GM18907 (cell line): ENCODE measurements around the gene PRAMEF18.
"Not testable (repeated sequence)": the region's sequence is repeated elsewhere in the genome, so short reads cannot be mapped to it uniquely, and the experiment has no call there.

Source experiments
- ATAC-seq: cut with Tn5 transposase; IDR thresholded peaks from one replicate; pipeline ENCODE4 v1.9.1; 2021; ENCODE audit warnings: mild to moderate bottlenecking, moderate library complexity; ENCODE audit not compliant: unreplicated experiment

PRAMEF18 gene

DNA sequence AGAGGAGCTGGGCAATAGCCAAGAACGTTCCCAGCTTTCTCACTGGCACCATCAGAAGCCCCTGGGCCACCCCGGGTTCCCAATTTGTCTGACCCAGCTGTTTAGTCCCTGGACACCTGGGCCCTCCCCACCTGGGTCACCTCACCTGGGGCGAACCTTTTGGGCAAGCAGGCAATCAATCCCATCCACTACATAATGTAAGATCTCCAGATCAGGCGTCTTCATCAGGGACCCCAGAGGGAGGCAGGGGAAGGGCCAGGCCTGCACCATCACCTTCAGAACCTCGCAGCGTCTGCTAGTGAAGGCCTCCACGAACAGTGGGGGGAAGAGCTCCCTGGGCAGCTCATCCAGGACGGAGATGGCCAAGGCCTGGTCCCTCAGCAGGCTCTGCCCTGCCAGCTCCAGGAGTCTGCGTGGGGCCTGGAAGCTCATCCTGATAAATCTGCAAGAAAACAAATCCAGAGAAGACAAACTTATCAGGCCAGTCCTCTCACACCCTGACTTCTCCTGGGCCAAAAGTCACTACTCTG, at the start of gene PRAMEF18:
Gene PRAMEF18, minus strand, starts transcription at position 480 of the 530 bp plus-strand sequence. Its CDS starts 48 bp downstream, at position 432.
- ATAC-seq, result not testable (repeated sequence)

- ATAC-seq, result not testable (repeated sequence)
Observed at GRCh38 chr1:13265124-13265523, 39.2 kb upstream of the PRAMEF18 start.

DNA sequence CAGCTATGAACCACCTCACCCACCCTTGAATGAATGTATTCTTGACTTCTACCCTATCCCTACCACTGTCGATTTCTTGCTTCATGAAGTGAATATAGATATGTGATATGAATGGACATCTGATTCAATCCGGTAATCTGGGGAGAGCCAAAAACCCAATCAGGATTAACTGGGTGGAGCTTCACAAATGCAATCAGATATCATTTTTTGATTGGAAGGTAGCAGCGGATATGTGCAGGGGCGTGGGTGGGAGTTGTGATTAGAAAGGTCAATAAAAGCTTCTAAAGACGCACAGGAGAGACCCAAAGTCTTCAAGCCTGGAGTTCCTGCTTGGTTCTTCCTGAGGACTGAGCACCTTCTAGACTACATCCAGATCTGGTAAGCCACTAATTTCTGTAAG, 27.9 kb upstream of the PRAMEF18 start, which contains the start of gene PRAMEF5:
Gene PRAMEF5, plus strand, starts transcription at position 301 of the 400 bp plus-strand sequence. CDS start 5,071 bp downstream, outside the sequence.
- ATAC-seq, result not testable (repeated sequence)

GRCh38 chr1:13247122-13247521, 21.2 kb upstream of the PRAMEF18 start:
- ATAC-seq, result not testable (repeated sequence)

DNA sequence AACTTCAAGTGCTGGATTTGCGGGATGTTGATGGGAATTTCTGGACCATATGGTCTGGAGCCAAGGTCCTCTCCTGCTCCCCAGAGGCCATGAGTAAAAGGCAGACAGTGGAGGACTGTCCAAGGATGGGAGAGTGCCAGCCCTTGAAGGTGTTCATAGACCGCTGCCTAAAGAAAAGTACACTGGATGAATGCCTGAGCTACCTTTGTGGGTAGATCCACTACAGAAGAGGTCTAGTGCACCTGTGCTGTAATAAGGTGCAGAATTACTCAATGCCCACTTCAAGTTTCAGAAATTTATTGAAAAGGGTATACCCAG, 20.6 kb upstream of the PRAMEF18 start:
- not testable (repeated sequence) for ATAC-seq

- not testable (repeated sequence) for ATAC-seq
Observed at GRCh38 chr1:13245841-13246553, 20.0 kb upstream of the PRAMEF18 start.

GRCh38 chr1:13243536-13244263, 17.7 kb upstream of the PRAMEF18 start:
- ATAC-seq, result not testable (repeated sequence)

DNA sequence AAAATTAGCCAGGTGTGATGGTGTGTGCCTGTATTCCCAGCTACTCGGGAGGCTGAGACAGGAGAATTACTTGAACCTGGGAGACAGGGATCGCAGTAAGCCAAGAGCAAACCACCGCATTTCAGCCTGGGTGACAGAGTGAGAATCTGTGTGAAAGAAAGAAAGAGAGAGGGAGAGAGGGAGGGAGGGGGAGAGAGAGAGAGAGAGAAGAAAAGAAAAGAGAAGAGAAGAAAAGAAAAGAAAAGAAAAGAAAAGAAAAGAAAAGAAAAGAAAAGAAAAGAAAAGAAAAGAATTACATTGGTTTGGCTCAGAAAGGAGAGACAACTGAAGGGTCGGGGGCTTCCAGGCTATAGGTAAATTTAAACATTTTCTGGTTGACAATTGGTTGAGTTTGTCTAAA, 13.7 kb upstream of the PRAMEF18 start:
- not testable (repeated sequence) for ATAC-seq

DNA sequence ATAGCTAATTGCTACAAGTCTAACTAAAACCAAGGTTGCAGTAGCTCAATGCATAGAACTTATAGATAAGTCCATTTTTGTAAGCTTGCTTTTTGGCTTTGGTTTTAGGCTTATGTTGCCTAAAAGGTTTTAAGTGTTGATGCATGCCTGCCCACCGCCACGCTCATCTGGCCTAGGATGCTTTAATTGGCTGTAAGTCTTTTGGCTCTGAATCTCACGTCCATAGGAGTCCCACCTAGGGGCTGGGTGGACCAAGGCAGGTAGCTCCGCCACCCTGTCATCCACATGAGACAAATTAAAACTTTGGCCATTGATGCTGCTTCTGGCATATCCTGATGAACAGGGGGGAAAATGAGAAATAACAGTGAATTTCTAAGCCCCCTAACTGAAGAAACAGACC, 11.6 kb upstream of the PRAMEF18 start:
- ATAC-seq, result not testable (repeated sequence)

GRCh38 chr1:13234057-13234456, 8.1 kb upstream of the PRAMEF18 start:
- not testable (repeated sequence) for ATAC-seq

- ATAC-seq, result not testable (repeated sequence)
Observed at GRCh38 chr1:13232056-13232455, 6.1 kb upstream of the PRAMEF18 start.

GRCh38 chr1:13231061-13231750, 5.3 kb upstream of the PRAMEF18 start:
- not testable (repeated sequence) for ATAC-seq

- not testable (repeated sequence) for ATAC-seq
Observed at GRCh38 chr1:13230601-13231000, 4.6 kb upstream of the PRAMEF18 start.

- ATAC-seq, result not testable (repeated sequence)
Observed at GRCh38 chr1:13230096-13230495, 4.1 kb upstream of the PRAMEF18 start.

GRCh38 chr1:13228343-13228781, 2.4 kb upstream of the PRAMEF18 start:
- no peak for ATAC-seq

GRCh38 chr1:13227271-13228055, 1.5 kb upstream of the PRAMEF18 start:
- not testable (repeated sequence) for ATAC-seq

GRCh38 chr1:13224480-13225060, 1.4 kb downstream of the PRAMEF18 start:
- no peak for ATAC-seq

GRCh38 chr1:13222788-13223187, 3.2 kb downstream of the PRAMEF18 start:
- not testable (repeated sequence) for ATAC-seq

DNA sequence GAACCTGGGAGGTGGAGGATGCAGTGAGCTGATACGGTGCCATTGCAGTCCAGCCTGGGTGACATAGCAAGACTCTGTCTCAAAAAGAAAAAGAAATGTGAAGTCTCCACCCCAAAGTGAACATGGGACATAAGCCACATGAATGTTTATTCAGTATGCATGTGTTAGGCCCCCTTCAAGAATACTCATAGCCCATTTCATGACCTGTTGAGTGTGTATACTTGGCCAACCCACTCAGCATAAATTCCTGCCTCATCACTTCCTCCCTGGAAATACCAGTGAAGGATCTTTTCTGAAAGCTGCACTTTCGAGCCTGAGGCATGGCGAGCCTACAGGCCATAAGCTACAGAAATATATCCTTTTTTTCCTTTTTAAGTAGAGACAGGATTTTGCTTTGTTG, 6.8 kb downstream of the PRAMEF18 start:
- ATAC-seq, result not testable (repeated sequence)

- not testable (repeated sequence) for ATAC-seq
Observed at GRCh38 chr1:13216619-13217018, 9.3 kb downstream of the PRAMEF18 start.
